Effector memory CD4-positive, alpha-beta T cell (primary cell): Measurements from ENCODE around the gene UCK2.

Experiments
- DNase-seq, 3 donors: peaks; one replicate each; pipeline ENCODE4 v3.0.0-alpha.2; 2020
- H3K27ac ChIP-seq: 2 replicates; pipeline ENCODE4 v1.7.0; 2013; ENCODE audit warnings: mild to moderate bottlenecking, low read length, moderate library complexity; ENCODE audit not compliant: insufficient read depth, poor library complexity, severe bottlenecking
- H3K27me3 ChIP-seq: replicated peaks from 2 replicates; pipeline ENCODE4 v1.7.0; 2013; ENCODE audit warnings: mild to moderate bottlenecking, low read length; ENCODE audit not compliant: insufficient read depth, control insufficient read depth, poor library complexity, severe bottlenecking
- H3K36me3 ChIP-seq: 2 replicates; pipeline ENCODE4 v1.7.0; 2013; ENCODE audit warnings: mild to moderate bottlenecking, low read length, moderate library complexity; ENCODE audit not compliant: control insufficient read depth, insufficient read depth
- H3K4me1 ChIP-seq: 2 replicates; pipeline ENCODE4 v1.7.0; 2013; ENCODE audit warnings: low read length, mild to moderate bottlenecking; ENCODE audit not compliant: control insufficient read depth, insufficient read depth, poor library complexity, severe bottlenecking
- H3K4me3 ChIP-seq: 2 replicates; pipeline ENCODE4 v1.7.0; 2013; ENCODE audit warnings: low read length, low read depth, mild to moderate bottlenecking; ENCODE audit not compliant: insufficient read depth, poor library complexity, severe bottlenecking
- H3K9me3 ChIP-seq: 2 replicates; pipeline ENCODE4 v1.7.0; 2013; ENCODE audit warnings: mild to moderate bottlenecking, low read length, moderate library complexity; ENCODE audit not compliant: control insufficient read depth

Gene UCK2

DNA sequence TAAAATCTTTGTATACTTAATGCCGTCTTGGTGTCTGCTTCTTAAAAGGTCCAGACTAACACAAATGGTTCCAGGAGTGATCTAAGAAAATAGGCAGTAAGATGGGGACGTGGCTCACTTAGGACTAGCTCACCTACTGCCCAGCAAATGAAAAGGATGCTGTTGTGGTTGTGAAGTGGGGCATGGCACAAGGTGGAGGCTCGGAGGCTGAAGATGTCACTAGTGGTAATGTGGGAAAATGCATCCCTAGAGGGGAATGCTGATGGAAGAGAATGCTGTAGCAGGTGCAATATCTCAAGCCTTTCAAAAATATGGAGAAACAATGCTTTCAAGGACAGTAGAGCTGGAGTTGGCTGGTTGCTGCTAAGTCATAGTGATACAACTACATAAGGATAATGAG is 11.3 kb upstream of the UCK2 start:
- no peak overlapping the region for H3K27ac ChIP-seq
- H3K27me3 ChIP-seq = no peaks in the 10 kb centered on the region
- H3K4me3 ChIP-seq = no peak overlapping the region
- no peak for DNase-seq
- H3K4me1 ChIP-seq = no peaks in the 10 kb centered on the region
- H3K36me3 ChIP-seq = no peaks in the 10 kb centered on the region
- H3K9me3 ChIP-seq = no peaks in the 10 kb centered on the region

DNA sequence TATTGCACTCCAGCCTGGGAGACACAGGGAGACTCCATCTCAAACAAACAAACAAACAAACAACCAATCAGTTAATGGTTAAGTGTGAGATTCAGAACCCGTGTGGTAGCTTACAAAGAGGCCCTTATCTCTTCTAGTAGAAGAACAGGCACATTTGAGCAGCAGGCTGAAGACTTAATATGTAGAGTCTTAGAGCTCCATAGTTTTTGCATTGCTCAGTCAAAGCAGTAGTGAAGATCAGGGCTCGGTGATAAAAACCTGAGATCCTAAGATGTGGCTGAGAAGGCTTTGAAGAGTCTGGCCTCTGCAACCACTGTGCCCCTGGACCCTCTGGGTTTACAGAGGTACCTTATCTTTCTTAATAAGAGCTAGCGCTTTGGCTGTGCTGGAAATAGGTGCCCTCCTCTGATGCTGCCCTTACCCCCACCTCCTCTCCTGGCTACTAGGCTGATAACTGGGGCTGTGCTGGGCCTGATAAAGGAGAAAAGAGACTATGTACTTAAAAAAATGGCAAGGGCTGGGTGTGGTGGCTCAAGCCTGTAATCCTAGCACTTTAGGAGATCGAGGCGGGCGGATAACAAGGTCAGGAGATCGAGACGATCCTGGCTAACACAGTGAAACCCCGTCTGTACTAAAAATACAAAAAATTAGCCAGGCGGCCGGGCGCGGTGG is 10.5 kb upstream of the UCK2 start:
- H3K4me3 ChIP-seq = no peak overlapping the region
- no peak overlapping the region for H3K27ac ChIP-seq
- no peaks in the 10 kb centered on the region for H3K4me1 ChIP-seq
- DNase-seq = no peak
- H3K36me3 ChIP-seq = no peaks in the 10 kb centered on the region
- H3K9me3 ChIP-seq = no peaks in the 10 kb centered on the region
- no peaks in the 10 kb centered on the region for H3K27me3 ChIP-seq

DNA sequence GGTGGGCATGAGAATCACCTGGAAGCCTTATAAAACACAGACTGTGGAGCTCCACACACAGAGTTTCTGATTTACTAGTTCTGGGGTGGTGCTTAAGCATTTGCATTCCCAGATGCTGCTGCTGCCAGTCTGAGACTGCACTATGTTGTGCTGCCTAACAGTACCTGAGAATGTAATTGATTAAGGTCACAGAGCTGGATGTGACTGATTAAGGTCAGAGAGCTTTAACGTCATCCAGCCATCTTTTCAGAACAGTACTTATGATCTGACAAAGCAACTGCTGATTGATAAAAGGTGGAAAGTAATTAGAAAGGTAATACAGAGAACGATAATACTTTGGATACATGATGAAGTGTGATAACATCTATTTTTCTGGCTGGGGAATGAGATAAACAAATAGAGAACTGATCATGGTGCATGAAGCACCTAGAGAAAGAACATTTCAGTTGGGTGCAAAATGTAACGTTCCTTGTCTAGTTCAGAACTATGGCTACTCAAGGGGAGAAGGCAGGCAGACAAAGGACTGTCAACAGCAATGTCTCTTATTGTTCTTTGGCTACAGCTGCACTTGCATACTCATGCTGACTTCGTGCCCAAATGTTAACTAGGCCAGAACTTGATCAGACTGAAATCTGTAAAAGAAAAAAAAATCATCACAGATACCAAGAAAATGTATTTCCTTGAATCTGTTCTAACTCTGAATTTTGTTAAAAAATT is 3.7 kb upstream of the UCK2 start:
- DNase-seq = no peak
- H3K4me3 ChIP-seq = no peak overlapping the region
- H3K36me3 ChIP-seq = no peaks in the 10 kb centered on the region
- no peak overlapping the region for H3K27ac ChIP-seq
- H3K27me3 ChIP-seq = no peaks in the 10 kb centered on the region
- H3K9me3 ChIP-seq = no peaks in the 10 kb centered on the region
- peaks cover 5% of the 10 kb centered on the region for H3K4me1 ChIP-seq

DNA sequence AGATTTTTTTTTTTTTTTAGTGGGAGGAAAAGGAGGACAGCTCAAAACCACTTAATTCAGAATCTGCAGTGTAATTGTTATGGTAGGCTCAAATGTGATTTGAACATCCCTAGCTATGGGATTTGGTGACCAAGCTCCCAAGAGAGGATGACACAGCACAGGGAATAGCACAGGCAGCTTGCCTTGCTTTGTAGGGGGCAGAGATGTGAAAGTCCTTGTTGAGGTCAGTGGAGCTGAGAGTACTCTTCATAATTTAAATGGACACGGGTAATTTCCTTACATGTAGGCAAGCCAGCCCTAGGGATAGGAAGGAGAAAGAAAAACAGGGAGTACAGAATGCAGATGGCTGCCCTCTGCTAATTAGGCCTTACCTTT is 3.2 kb upstream of the UCK2 start:
- no peaks in the 10 kb centered on the region for H3K9me3 ChIP-seq
- no peaks in the 10 kb centered on the region for H3K27me3 ChIP-seq
- DNase-seq = no peak
- H3K4me3 ChIP-seq = no peak overlapping the region
- no peaks in the 10 kb centered on the region for H3K36me3 ChIP-seq
- H3K27ac ChIP-seq = no peak overlapping the region
- H3K4me1 ChIP-seq = peaks cover 7% of the 10 kb centered on the region

DNA sequence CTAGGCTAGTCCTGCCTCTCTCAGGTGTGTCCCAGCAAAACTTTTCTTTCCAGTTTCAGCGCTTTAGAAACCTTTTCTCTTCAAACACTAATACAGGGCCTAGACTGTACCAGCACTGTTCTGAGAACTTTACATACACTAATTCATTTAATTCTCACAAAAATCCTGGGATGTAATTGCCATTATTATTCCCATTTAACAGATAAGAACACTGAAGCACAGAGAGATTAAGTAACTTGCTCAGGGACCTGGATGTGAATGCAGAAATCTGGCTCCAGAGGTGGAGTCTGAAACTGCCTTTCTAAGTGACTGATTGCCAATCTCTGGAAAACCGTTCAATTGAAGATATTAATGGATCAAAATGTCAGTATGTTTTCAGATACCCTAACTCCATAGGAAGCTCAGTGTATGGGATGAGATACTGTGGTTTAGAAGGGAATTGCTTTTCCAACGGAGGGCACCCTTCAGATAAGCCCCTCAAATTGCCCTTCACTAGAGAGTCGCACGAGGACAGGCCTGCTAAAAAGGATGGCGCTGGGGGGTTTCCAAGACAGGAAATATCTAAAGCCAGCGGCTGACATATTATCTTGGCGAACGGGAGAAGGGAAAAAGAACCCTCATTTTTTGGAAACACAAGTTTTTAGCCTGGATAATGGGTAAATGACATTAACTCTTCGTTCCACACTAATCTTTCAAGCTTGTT is 698 bp upstream of the UCK2 start:
- H3K4me3 ChIP-seq = peak overlapping the region; percentile 82
- H3K9me3 ChIP-seq = no peaks in the 10 kb centered on the region

DNA sequence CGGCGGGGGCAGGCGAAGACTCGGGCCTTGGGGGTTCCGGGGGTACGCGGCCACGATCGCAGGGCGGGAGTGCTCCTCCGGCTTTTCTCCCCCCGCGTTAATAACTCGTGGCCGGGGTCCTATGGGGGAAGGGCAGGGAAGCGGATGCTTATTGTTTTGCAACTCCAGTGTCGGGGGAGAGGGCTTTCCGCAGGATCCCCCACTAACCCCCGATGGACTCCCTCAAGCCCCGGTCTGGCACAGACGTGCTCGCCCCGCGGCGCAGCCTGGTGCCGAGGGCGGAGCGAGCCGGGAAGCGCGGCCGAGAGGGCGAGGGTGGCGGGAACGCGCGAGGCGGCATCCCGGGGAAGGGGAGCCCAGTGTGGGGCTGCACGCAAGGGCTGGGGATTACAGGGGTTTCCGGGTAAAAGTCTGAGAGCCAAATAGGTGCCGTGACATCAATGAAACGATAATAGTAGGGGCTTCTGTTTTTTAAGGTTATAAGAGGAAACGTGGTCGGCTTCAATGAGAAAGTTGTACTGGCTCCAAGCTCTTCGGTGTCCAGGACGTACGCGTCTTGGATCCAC is 772 bp downstream of the UCK2 start:
- Histone ChIP-seq H3K4me1 (peaks cover 7% of the 10 kb centered on the region), H3K9me3 (no peaks in the 10 kb centered on the region), H3K36me3 (no peaks in the 10 kb centered on the region), H3K27ac (no peak overlapping the region), H3K27me3 (no peaks in the 10 kb centered on the region), H3K4me3 (peak overlapping the region; percentile 82)
- peak; percentile 2 to 8 (median 4) for DNase-seq

More for the DNA sequence above, 698 bp upstream of the UCK2 start:
- DNase-seq = no peak
- Histone ChIP-seq H3K36me3 (no peaks in the 10 kb centered on the region), H3K27me3 (no peaks in the 10 kb centered on the region), H3K27ac (no peak overlapping the region), H3K4me1 (peaks cover 7% of the 10 kb centered on the region)

DNA sequence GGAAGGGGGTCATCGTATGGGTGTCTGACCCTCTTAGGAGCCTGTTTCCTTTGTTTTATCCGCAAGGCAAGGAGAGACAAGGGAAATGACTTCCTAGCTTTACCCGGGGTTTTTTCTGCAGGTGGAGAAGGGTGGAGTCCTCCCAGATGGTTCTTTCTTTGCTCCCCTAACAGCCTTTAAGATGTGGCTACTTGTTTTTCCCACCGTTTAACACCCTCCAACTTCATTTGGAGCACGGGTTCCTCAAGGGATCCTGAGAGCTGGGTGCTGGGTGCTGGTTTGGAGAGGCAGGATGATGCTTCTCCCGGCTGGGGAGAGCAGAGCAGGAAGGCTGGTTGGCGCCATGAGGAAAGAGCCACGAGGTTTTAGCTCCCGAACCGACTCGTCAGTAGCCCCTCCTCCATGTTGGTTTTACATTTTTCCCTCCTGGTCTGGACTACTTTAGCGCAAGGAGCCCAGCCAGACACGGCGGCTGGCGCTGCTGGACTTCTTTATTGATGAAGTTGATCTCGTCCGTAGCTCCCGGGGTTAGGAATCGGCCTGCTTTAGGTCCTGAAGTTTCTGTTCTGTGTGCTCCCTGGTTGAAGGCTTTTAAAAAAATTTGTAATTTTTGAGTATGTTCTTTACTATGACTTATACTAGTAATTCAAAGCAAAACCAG is 1.4 kb downstream of the UCK2 start:
- Histone ChIP-seq H3K9me3 (no peaks in the 10 kb centered on the region), H3K4me3 (peak overlapping the region; percentile 82), H3K4me1 (peaks cover 7% of the 10 kb centered on the region), H3K27ac (no peak overlapping the region), H3K36me3 (no peaks in the 10 kb centered on the region), H3K27me3 (no peaks in the 10 kb centered on the region)
- DNase-seq = no peak

DNA sequence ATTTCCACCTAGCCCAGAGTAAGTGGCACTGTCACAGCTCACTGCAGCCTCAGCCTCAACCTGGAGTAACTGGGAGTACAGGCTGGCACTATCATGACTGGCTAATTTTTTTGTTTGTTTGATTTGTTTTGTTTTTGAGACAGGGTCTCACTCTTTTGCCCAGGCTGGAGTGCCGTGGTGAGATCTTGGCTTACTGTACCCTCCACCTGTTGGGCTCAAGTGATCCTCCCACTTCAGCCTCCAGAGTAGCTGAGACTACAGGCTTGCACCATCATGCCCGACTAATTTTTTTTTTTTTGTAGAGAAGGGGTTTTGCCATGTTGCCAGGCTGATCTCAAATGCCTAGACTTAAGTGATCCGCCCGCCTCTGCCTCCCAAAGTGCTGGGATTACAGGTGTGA is 2.5 kb downstream of the UCK2 start:
- DNase-seq = no peak
- Histone ChIP-seq H3K4me3 (no peak overlapping the region), H3K27me3 (no peaks in the 10 kb centered on the region), H3K27ac (no peak overlapping the region), H3K9me3 (no peaks in the 10 kb centered on the region), H3K4me1 (peaks cover 7% of the 10 kb centered on the region), H3K36me3 (no peaks in the 10 kb centered on the region)

DNA sequence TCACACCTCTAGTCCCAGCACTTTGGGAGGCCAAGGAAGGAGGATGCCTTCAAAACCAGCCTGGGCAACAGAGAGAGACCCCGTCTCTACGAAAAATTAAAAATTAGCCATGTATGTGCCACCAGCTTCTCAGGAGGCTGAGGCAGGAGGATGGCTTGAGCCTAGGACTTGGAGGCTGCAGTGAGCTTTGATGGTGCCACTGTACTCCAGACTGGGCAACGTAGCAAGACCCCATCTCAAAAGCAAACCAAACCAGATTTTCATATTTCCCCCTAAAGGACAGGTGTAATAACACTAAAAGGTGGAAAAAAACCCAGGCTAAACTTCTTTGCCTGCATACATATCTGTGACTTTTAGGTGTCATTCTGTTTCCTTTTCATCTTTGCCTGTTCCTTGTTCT is 3.7 kb downstream of the UCK2 start:
- Histone ChIP-seq H3K4me1 (peaks cover 7% of the 10 kb centered on the region), H3K9me3 (no peaks in the 10 kb centered on the region), H3K36me3 (no peaks in the 10 kb centered on the region), H3K27me3 (no peaks in the 10 kb centered on the region), H3K27ac (no peak overlapping the region), H3K4me3 (no peak overlapping the region)
- DNase-seq = no peak
